Upper lobe of left lung (tissue), 6 donors: ENCODE data around the gene VEPH1. TPM values are rescaled to one million over a fixed set of nuclear protein-coding genes. Genes with fewer than 3 reads are reported as not detected.

ENCODE experiments used
- ATAC-seq, 2 donors: fragments of 200-7000 bp; cut with Tn5 transposase; one replicate each; pipeline ENCODE4 v1.9.1; 2022; ENCODE audit warnings: mild to moderate bottlenecking in 2 of 2, moderate library complexity in 2 of 2; ENCODE audit not compliant: low FRiP score in 2 of 2
- DNase-seq, 2 donors: peaks; one replicate each; pipeline ENCODE4 v3.0.0-alpha.2; 2019 to 2020
- H3K27ac ChIP-seq, 4 donors: fragments of 200-600 bp; sonication (generic); one replicate each; pipeline ENCODE4 v1.5.1; 2016 to 2019
- H3K27me3 ChIP-seq, 4 donors: fragments of 200-600 bp; sonication (generic); one replicate each; pipeline ENCODE4 v1.5.1; 2017 to 2019
- H3K36me3 ChIP-seq, 4 donors: fragments of 200-600 bp; sonication (generic); one replicate each; pipeline ENCODE4 v1.5.1; 2016 to 2019
- H3K4me1 ChIP-seq, 4 donors: fragments of 200-600 bp; sonication (generic); one replicate each; pipeline ENCODE4 v1.5.1; 2018 to 2019
- H3K4me3 ChIP-seq, 4 donors: fragments of 200-600 bp; sonication (generic); one replicate each; pipeline ENCODE4 v1.5.1; 2017 to 2019; ENCODE audit warnings: mild to moderate bottlenecking in 2 of 4, moderate library complexity in 1 of 4
- H3K9me3 ChIP-seq, 4 donors: fragments of 200-600 bp; sonication (generic); one replicate each; pipeline ENCODE4 v1.5.1; 2018 to 2019
- CTCF ChIP-seq, 6 experiments: fragments of 450-650 bp in 4 of 6; fragments of 200-600 bp in 2 of 6; sonication (generic) in 2 of 6; IDR thresholded peaks; one replicate each; pipeline ENCODE4 v1.5.1; 2016 to 2019; ENCODE audit warnings: antibody characterized with exemption in 6 of 6
- EP300 ChIP-seq, 4 donors: sonication (generic); formaldehyde crosslinking; IDR thresholded peaks; one replicate each; pipeline ENCODE4 v1.5.1; 2017; ENCODE audit warnings: antibody characterized with exemption in 4 of 4, control low read depth in 2 of 4
- POLR2A ChIP-seq, 4 donors: fragments of 450-650 bp; IDR thresholded peaks; one replicate each; pipeline ENCODE4 v1.5.1; 2016 to 2017; ENCODE audit warnings: antibody characterized with exemption in 4 of 4, mild to moderate bottlenecking in 2 of 4
- POLR2AphosphoS5 ChIP-seq, 2 donors: sonication (generic); formaldehyde crosslinking; IDR thresholded peaks; one replicate each; pipeline ENCODE4 v1.5.1; 2017; ENCODE audit warnings: antibody characterized with exemption in 2 of 2
- WGBS, 2 donors: methylation state at CpG; one replicate each; pipeline ENCODE4 v1.1.5; 2017 to 2018; 5-methylcytosine and 5-hydroxymethylcytosine counted together
- total RNA-seq, 6 donors: library from RNA; depleted of rRNA in 4 of 6; stranded (reverse); fragments of >200 nt in 4 of 6; gene quantifications; one replicate each; pipeline versions ENCODE4 v1.1.0 to v1.2.1, GENCODE V29; 2016 to 2021
- donor health status: DM: no; HTN: no; CAD: no; lungs with moderate emphysema.
- donor health status: DM: no; HTN: yes; CAD: no; lungs with severe emphysema.

Gene VEPH1
- total RNA-seq, 6 donors from 2014 or later = 78.6 to 229 (median 178) TPM

- DNase-seq (no peak), ATAC-seq (no peak)
- TF ChIP-seq POLR2A (IDR thresholded peaks at IDR 0.05) (no peak), CTCF (IDR thresholded peaks at IDR 0.05) (no peak), POLR2AphosphoS5 (IDR thresholded peaks at IDR 0.05) (no peak), EP300 (IDR thresholded peaks at IDR 0.05) (no peak)
- H3K27me3 ChIP-seq = no peaks in the 10 kb centered on the region
- 94 to 97% methylated on average over 5 of the region's 5 CpGs for WGBS, 2 donors
- no peak overlapping the region for H3K27ac ChIP-seq
- no peaks in the 10 kb centered on the region for H3K4me1 ChIP-seq
- H3K9me3 ChIP-seq = no peaks in the 10 kb centered on the region
- H3K36me3 ChIP-seq = no peaks in the 10 kb centered on the region
- H3K4me3 ChIP-seq = no peak overlapping the region
Measured at GRCh38 chr3:157257101-157257500, 246.1 kb downstream of the VEPH1 start.

- Histone ChIP-seq H3K36me3 (no peaks in the 10 kb centered on the region), H3K9me3 (no peaks in the 10 kb centered on the region), H3K27me3 (no peaks in the 10 kb centered on the region), H3K4me1 (no peaks in the 10 kb centered on the region), H3K4me3 (no peak overlapping the region), H3K27ac (no peak overlapping the region)
- DNase-seq = no peak
- TF ChIP-seq POLR2A (IDR thresholded peaks at IDR 0.05) (no peak), POLR2AphosphoS5 (IDR thresholded peaks at IDR 0.05) (no peak), CTCF (IDR thresholded peaks at IDR 0.05) (no peak), EP300 (IDR thresholded peaks at IDR 0.05) (no peak)
- ATAC-seq = no peak
- WGBS, 2 donors = 44 to 52% methylated on average over 1 of the region's 1 CpG
Measured at GRCh38 chr3:157255797-157256196, 247.4 kb downstream of the VEPH1 start.

- ATAC-seq = no peak
- no peak for TF ChIP-seq CTCF (IDR thresholded peaks at IDR 0.05)
- no peak for TF ChIP-seq POLR2A (IDR thresholded peaks at IDR 0.05)
- WGBS, 2 donors = 95 to 96% methylated on average over 3 of the region's 3 CpGs
Measured at GRCh38 chr3:157251685-157252084, 251.5 kb downstream of the VEPH1 start.

GRCh38 chr3:157249606-157250005 lies 253.6 kb downstream of the VEPH1 start:
- Histone ChIP-seq H3K4me3 (no peak overlapping the region), H3K9me3 (no peaks in the 10 kb centered on the region), H3K36me3 (no peaks in the 10 kb centered on the region), H3K4me1 (peaks cover 7 to 14% (median 10%) of the 10 kb centered on the region in 4 donors), H3K27ac (no peak overlapping the region), H3K27me3 (no peaks in the 10 kb centered on the region)
- ATAC-seq (no peak), DNase-seq (no peak)
- 90 to 98% methylated on average over 5 of the region's 5 CpGs for WGBS, 2 donors
- TF ChIP-seq CTCF (IDR thresholded peaks at IDR 0.05) (no peak), POLR2AphosphoS5 (IDR thresholded peaks at IDR 0.05) (no peak), EP300 (IDR thresholded peaks at IDR 0.05) (no peak), POLR2A (IDR thresholded peaks at IDR 0.05) (no peak)

More at GRCh38 chr3:157251685-157252084, 251.5 kb downstream of the VEPH1 start:
- Histone ChIP-seq H3K27me3 (no peaks in the 10 kb centered on the region), H3K36me3 (no peaks in the 10 kb centered on the region), H3K4me1 (peaks cover 7 to 14% (median 10%) of the 10 kb centered on the region in 4 donors), H3K4me3 (no peak overlapping the region), H3K9me3 (no peaks in the 10 kb centered on the region), H3K27ac (no peak overlapping the region)
- no peak for DNase-seq

- Histone ChIP-seq H3K36me3 (no peaks in the 10 kb centered on the region), H3K27me3 (no peaks in the 10 kb centered on the region), H3K27ac (no peak overlapping the region), H3K4me3 (no peak overlapping the region), H3K4me1 (peaks cover 7 to 14% (median 10%) of the 10 kb centered on the region in 4 donors), H3K9me3 (no peaks in the 10 kb centered on the region)
- 54 to 56% methylated on average over 5 of the region's 5 CpGs for WGBS, 2 donors
- DNase-seq = no peak
- peak in 1 of 2 donors; percentile 50 for ATAC-seq
- TF ChIP-seq EP300 (IDR thresholded peaks at IDR 0.05) (no peak), POLR2AphosphoS5 (IDR thresholded peaks at IDR 0.05) (no peak), POLR2A (IDR thresholded peaks at IDR 0.05) (no peak), CTCF (IDR thresholded peaks at IDR 0.05) (no peak)
Measured at GRCh38 chr3:157248590-157249422, 254.4 kb downstream of the VEPH1 start.
